DMS 273 treated with DMSO at 0.1 percent for 48 hours (cell line): ENCODE results near the gene TCF25.
"Not testable (repeated sequence)": the region's sequence is repeated elsewhere in the genome, so short reads cannot be mapped to it uniquely, and the experiment has no call there.

Source experiments
- DNase-seq: peaks from one replicate; lab custom pipeline; 2025; lab: John Stamatoyannopoulos, UW

The TCF25 gene

GRCh38 chr16:89873109-89873971, at the start of gene TCF25:
Gene TCF25, plus strand, starts transcription at chr16:89873592. Its CDS starts 76 bp downstream, at chr16:89873668.
- peak; percentile 56 for DNase-seq

- DNase-seq: not testable (repeated sequence)
Measured at GRCh38 chr16:89823824-89824148, 49.6 kb upstream of the TCF25 start.

- DNase-seq: no peak
Measured at GRCh38 chr16:89826531-89827382, 46.6 kb upstream of the TCF25 start.

GRCh38 chr16:89827383-89828198, 45.8 kb upstream of the TCF25 start:
- DNase-seq: no peak

- DNase-seq: no peak
Measured at GRCh38 chr16:89828199-89828869, 45.1 kb upstream of the TCF25 start, which contains the start of gene SPIRE2. Gene SPIRE2, plus strand, starts transcription at chr16:89828475. Its CDS starts 76 bp downstream, at chr16:89828551.

- DNase-seq: no peak
Measured at GRCh38 chr16:89828870-89829629, 44.3 kb upstream of the TCF25 start.

- DNase-seq: no peak
Measured at GRCh38 chr16:89829630-89830437, 43.6 kb upstream of the TCF25 start.

GRCh38 chr16:89831810-89832328, 41.5 kb upstream of the TCF25 start:
- no peak for DNase-seq

- not testable (repeated sequence) for DNase-seq
Measured at GRCh38 chr16:89833664-89834363, 39.6 kb upstream of the TCF25 start.

- DNase-seq: not testable (repeated sequence)
Measured at GRCh38 chr16:89834813-89835363, 38.5 kb upstream of the TCF25 start.

GRCh38 chr16:89836484-89836883, 36.9 kb upstream of the TCF25 start:
- not testable (repeated sequence) for DNase-seq

GRCh38 chr16:89837014-89837546, 36.3 kb upstream of the TCF25 start:
- no peak for DNase-seq

GRCh38 chr16:89841275-89841674, 32.1 kb upstream of the TCF25 start:
- no peak for DNase-seq

- DNase-seq: peak; percentile 25
Measured at GRCh38 chr16:89842471-89843408, 30.7 kb upstream of the TCF25 start.

GRCh38 chr16:89843409-89844350, 29.7 kb upstream of the TCF25 start:
- DNase-seq: no peak

- no peak for DNase-seq
Measured at GRCh38 chr16:89844739-89845339, 28.6 kb upstream of the TCF25 start.
